ENCODE measurements around the gene TSPYL4. TPM values are rescaled to one million over a fixed set of nuclear protein-coding genes. Genes with fewer than 3 reads are reported as not detected.

TSPYL4 gene
- total and polyA plus RNA-seq, 2 donors (not counting 1 experiment from before 2014, with no cell fraction given) = 20.6 to 21.4 TPM

DNA sequence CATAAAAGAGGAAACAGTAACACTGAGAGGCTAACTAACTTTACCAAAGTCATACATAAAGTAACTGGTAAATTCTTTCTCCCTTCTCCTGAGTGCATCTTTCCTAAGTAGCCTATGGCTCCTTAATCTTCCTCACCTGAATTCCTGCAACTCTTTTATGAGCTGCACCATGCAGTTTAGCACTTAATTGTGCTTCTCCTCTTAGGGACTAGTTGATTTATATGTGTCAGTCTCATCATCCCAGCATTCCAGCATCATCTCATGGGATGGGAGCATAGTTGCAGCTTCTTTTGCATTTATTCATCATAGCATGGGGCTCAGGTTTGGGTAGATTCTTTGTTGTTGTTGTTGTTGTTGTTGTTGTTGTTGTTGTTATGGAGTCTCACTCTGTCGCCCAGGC, 29.3 kb upstream of the TSPYL4 start:
- Histone ChIP-seq H3K4me1 (ENCODE audit: control insufficient read depth in 2 of 2, insufficient read depth in 2 of 2, low read length in 2 of 2) (peaks cover 15 to 18% of the 10 kb centered on the region in 2 donors), H3K9me3 (ENCODE audit: control extremely low read depth in 1 of 3, control insufficient read depth in 2 of 3, insufficient read depth in 1 of 3, low read length in 2 of 3) (no peaks in the 10 kb centered on the region), H2AFZ (ENCODE audit: insufficient read depth, low read depth, low read length, poor library complexity, severe bottlenecking) (no peak overlapping the region), H3K4me2 (replicated peaks; ENCODE audit: low read depth, low read length, poor library complexity, severe bottlenecking) (no peak overlapping the region), H3K36me3 (replicated peaks in 1 of 2; ENCODE audit: control extremely low read depth in 1 of 2, control insufficient read depth in 1 of 2, extremely low read depth in 1 of 2, insufficient read depth in 2 of 2, low read length in 1 of 2) (peaks cover 0 to 6% of the 10 kb centered on the region in 2 experiments), H4K20me1 (ENCODE audit: control insufficient read depth, insufficient read depth, low read length, poor library complexity, severe bottlenecking) (peaks cover 11% of the 10 kb centered on the region), H3K4me3 (ENCODE audit: control extremely low read depth in 1 of 5, extremely low read depth in 1 of 5, insufficient read depth in 1 of 5, low read depth in 2 of 5, low read length in 4 of 5) (no peak overlapping the region), H3K9ac (ENCODE audit: low read length) (no peak overlapping the region), H3K79me2 (ENCODE audit: control insufficient read depth, insufficient read depth, low read length) (peaks cover 47% of the 10 kb centered on the region), H3K27ac (ENCODE audit: low read length in 2 of 2) (no peak overlapping the region), H3K27me3 (replicated peaks in 1 of 4; ENCODE audit: control extremely low read depth in 1 of 4, control insufficient read depth in 3 of 4, insufficient read depth in 4 of 4, low read length in 3 of 4) (no peaks in the 10 kb centered on the region)
- DNase-seq (no peak), ATAC-seq (ENCODE audit: low read depth) (no peak)
- TF ChIP-seq, protein P1, sequence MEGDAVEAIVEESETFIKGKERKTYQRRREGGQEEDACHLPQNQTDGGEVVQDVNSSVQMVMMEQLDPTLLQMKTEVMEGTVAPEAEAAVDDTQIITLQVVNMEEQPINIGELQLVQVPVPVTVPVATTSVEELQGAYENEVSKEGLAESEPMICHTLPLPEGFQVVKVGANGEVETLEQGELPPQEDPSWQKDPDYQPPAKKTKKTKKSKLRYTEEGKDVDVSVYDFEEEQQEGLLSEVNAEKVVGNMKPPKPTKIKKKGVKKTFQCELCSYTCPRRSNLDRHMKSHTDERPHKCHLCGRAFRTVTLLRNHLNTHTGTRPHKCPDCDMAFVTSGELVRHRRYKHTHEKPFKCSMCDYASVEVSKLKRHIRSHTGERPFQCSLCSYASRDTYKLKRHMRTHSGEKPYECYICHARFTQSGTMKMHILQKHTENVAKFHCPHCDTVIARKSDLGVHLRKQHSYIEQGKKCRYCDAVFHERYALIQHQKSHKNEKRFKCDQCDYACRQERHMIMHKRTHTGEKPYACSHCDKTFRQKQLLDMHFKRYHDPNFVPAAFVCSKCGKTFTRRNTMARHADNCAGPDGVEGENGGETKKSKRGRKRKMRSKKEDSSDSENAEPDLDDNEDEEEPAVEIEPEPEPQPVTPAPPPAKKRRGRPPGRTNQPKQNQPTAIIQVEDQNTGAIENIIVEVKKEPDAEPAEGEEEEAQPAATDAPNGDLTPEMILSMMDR (IDR thresholded peaks at IDR 0.05) = no peak
- no peak for TF ChIP-seq EZH2 (IDR thresholded peaks at IDR 0.05; ENCODE audit: borderline replicate concordance, insufficient read depth, low read depth, low read length, poor library complexity, severe bottlenecking)
- CTCF ChIA-PET = interaction anchor here (0.8 to 2.1 kb wide), 6 partner anchors 14 to 280 kb away, joined by 3 to 7 read pairs (median 4); no protein-coding TSS in a partner anchor
- Mint-ChIP-seq H3K9me3 (ENCODE audit: insufficient read depth) (no peaks in the 10 kb centered on the region), H3K4me1 (peaks cover 29% of the 10 kb centered on the region), H3K27me3 (no peaks in the 10 kb centered on the region), H3K27ac (no peak overlapping the region), H3K4me3 (no peak overlapping the region)
- no CpG with 5 or more reads among the region's 1 CpG for WGBS (ENCODE audit: insufficient coverage)
- POLR2A ChIA-PET = interaction anchor here (1.2 kb wide), 1 partner anchor 288 kb away, joined by 5 read pairs; the partner anchor contains the start of gene RWDD1
- intact Hi-C loops (cut with micrococcal nuclease) = loop anchor here (5.0 kb wide), 1 partner anchor 84 kb away; no protein-coding TSS in a partner anchor

DNA sequence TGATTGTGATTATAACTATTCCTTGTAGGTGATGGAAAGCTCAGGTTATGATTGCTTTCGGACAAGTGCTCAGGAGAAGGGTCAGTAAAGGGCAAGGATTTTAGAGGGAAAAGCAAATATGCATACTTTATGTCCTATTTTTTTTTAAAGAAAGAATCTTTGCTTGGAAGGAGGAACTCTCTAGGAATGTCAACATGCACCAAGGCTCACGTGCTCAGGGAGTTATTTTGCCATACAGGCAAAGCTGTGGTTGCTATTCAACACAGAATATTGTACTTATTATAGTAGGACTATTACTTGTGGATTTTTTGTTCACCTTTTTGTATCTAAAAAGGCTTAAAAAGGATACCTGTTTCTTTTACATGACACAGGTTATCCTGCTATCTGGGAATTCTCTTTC, 28.8 kb upstream of the TSPYL4 start:
- peaks cover 20 to 23% of the 10 kb centered on the region in 2 donors for H3K4me1 ChIP-seq (ENCODE audit: control insufficient read depth in 2 of 2, insufficient read depth in 2 of 2, low read length in 2 of 2)
- H3K4me3 ChIP-seq (ENCODE audit: control extremely low read depth in 1 of 5, extremely low read depth in 1 of 5, insufficient read depth in 1 of 5, low read depth in 2 of 5, low read length in 4 of 5) = no peak overlapping the region
- peaks cover 48% of the 10 kb centered on the region for H3K79me2 ChIP-seq (ENCODE audit: control insufficient read depth, insufficient read depth, low read length)
- WGBS (ENCODE audit: insufficient coverage) = no CpG with 5 or more reads among the region's 2 CpGs
- no peak for TF ChIP-seq EZH2 (IDR thresholded peaks at IDR 0.05; ENCODE audit: borderline replicate concordance, insufficient read depth, low read depth, low read length, poor library complexity, severe bottlenecking)
- TF ChIP-seq, protein P1 (IDR thresholded peaks at IDR 0.05) = no peak
- H4K20me1 ChIP-seq (ENCODE audit: control insufficient read depth, insufficient read depth, low read length, poor library complexity, severe bottlenecking) = peaks cover 16% of the 10 kb centered on the region
- H3K9me3 Mint-ChIP-seq (ENCODE audit: insufficient read depth) = no peaks in the 10 kb centered on the region
- no peak overlapping the region for H3K4me3 Mint-ChIP-seq
- peaks cover 0 to 10% of the 10 kb centered on the region in 2 experiments for H3K36me3 ChIP-seq (replicated peaks in 1 of 2; ENCODE audit: control extremely low read depth in 1 of 2, control insufficient read depth in 1 of 2, extremely low read depth in 1 of 2, insufficient read depth in 2 of 2, low read length in 1 of 2)
- DNase-seq (no peak), ATAC-seq (ENCODE audit: low read depth) (no peak)
- H3K9me3 ChIP-seq (ENCODE audit: control extremely low read depth in 1 of 3, control insufficient read depth in 2 of 3, insufficient read depth in 1 of 3, low read length in 2 of 3) = no peaks in the 10 kb centered on the region
- H3K27me3 ChIP-seq (replicated peaks in 1 of 4; ENCODE audit: control extremely low read depth in 1 of 4, control insufficient read depth in 3 of 4, insufficient read depth in 4 of 4, low read length in 3 of 4) = no peaks in the 10 kb centered on the region
- no peak overlapping the region for H3K9ac ChIP-seq (ENCODE audit: low read length)
- ChIA-PET POLR2A (interaction anchor here (1.2 kb wide), 1 partner anchor 289 kb away, joined by 5 read pairs; the partner anchor contains the start of gene RWDD1), CTCF (interaction anchor here (0.8 to 2.1 kb wide), 7 partner anchors 12 to 280 kb away, joined by 3 to 7 read pairs (median 3); no protein-coding TSS in a partner anchor)
- no peak overlapping the region for H3K27ac Mint-ChIP-seq
- no peaks in the 10 kb centered on the region for H3K27me3 Mint-ChIP-seq
- H3K4me1 Mint-ChIP-seq = peaks cover 34% of the 10 kb centered on the region
- no peak overlapping the region for H3K27ac ChIP-seq (ENCODE audit: low read length in 2 of 2)
- H3K4me2 ChIP-seq (replicated peaks; ENCODE audit: low read depth, low read length, poor library complexity, severe bottlenecking) = no peak overlapping the region
- H2AFZ ChIP-seq (ENCODE audit: insufficient read depth, low read depth, low read length, poor library complexity, severe bottlenecking) = no peak overlapping the region
- intact Hi-C loops (cut with micrococcal nuclease) = loop anchor here (5.0 kb wide), 1 partner anchor 85 kb away; no protein-coding TSS in a partner anchor
